ENCODE results near the gene S1PR3.

S1PR3 gene

GRCh38 chr9:88993327-88993726 is 2.1 kb downstream of the S1PR3 start:
- no peak for DNase-seq (ENCODE audit: low read depth)

DNA sequence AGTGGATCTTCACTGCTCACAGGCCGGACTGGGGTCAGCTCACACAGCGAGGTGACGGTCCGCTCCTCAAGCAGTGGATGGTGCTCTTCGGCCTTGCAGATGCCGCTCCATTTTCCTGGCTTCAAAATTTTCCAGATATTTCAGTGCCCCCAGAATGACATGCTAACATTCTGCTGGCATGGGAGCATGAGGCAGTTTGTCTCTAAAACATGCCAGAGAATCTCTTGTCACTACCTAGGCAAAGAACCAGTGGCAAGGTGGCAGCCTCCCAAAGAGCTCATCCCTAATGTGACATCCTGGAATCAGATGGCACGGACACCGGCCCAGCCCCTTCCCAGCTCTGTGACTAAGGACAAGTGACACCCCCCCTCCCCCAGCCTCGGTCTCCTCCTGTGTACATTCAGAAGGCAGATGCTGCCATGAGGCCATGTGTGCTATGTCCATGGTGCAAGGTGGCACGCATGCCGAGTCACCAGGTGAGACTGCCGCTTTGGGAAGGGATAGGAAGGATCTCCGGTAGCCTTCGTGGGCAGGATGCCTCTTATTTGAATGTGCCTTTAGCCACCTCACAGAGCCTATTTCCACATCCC is 2.7 kb downstream of the S1PR3 start:
- no peak for DNase-seq (ENCODE audit: low read depth)

- DNase-seq (ENCODE audit: low read depth) = no peak
These were observed 3.4 kb downstream of the S1PR3 start for GRCh38 chr9:88994469-88995199.

- DNase-seq (ENCODE audit: low read depth) = no peak
These were observed 3.9 kb downstream of the S1PR3 start for GRCh38 chr9:88995200-88995577.

GRCh38 chr9:88995627-88996026 is 4.4 kb downstream of the S1PR3 start:
- DNase-seq (ENCODE audit: low read depth) = no peak

- no peak for DNase-seq (ENCODE audit: low read depth)
These were observed 5.0 kb downstream of the S1PR3 start for GRCh38 chr9:88996046-88996920.

GRCh38 chr9:88996921-88997235 is 5.6 kb downstream of the S1PR3 start:
- DNase-seq (ENCODE audit: low read depth) = no peak

DNA sequence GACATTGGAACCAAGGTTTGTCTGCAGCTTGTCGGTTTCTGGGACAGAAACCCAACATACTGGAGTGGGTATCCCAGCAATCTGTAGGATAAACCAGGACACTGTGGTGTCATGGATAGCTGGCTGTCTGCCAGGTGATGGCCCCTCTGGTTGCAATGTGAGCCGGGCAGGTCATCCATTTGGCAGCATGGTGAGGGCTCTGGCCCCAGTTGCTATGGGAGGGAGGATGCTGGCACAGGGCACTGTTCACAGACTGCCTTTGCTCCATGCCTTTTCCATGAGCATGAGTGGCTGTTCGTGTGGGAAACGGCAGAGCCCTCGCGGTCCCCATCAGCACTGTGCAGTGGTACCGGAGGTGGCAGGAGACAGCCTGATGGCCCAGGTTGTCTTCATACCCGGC is 6.4 kb downstream of the S1PR3 start:
- DNase-seq (ENCODE audit: low read depth) = no peak

GRCh38 chr9:88998503-88998902 is 7.2 kb downstream of the S1PR3 start:
- no peak for DNase-seq (ENCODE audit: low read depth)

- no peak for DNase-seq (ENCODE audit: low read depth)
These were observed 7.6 kb downstream of the S1PR3 start for GRCh38 chr9:88998911-88999310.

- no peak for DNase-seq (ENCODE audit: low read depth)
These were observed 9.1 kb downstream of the S1PR3 start for GRCh38 chr9:89000371-89000781.

DNA sequence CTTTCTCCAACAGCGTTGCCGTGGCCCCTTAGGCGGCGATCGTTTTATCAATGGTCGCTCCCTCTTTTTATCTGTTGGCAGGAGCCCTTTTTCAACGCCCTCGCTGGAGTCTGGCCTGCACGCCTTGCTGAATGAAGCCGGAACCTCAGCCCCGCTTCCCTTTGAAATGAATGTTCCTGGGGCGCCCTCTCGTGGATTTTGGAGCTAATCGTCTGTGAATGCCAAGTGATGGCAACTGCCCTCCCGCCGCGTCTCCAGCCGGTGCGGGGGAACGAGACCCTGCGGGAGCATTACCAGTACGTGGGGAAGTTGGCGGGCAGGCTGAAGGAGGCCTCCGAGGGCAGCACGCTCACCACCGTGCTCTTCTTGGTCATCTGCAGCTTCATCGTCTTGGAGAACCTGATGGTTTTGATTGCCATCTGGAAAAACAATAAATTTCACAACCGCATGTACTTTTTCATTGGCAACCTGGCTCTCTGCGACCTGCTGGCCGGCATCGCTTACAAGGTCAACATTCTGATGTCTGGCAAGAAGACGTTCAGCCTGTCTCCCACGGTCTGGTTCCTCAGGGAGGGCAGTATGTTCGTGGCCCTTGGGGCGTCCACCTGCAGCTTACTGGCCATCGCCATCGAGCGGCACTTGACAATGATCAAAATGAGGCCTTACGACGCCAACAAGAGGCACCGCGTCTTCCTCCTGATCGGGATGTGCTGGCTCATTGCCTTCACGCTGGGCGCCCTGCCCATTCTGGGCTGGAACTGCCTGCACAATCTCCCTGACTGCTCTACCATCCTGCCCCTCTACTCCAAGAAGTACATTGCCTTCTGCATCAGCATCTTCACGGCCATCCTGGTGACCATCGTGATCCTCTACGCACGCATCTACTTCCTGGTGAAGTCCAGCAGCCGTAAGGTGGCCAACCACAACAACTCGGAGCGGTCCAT is 10.0 kb downstream of the S1PR3 start:
- peak; percentile 34 for DNase-seq (ENCODE audit: low read depth)

GRCh38 chr9:89001917-89002540 is 10.8 kb downstream of the S1PR3 start:
- DNase-seq (ENCODE audit: low read depth) = no peak

DNA sequence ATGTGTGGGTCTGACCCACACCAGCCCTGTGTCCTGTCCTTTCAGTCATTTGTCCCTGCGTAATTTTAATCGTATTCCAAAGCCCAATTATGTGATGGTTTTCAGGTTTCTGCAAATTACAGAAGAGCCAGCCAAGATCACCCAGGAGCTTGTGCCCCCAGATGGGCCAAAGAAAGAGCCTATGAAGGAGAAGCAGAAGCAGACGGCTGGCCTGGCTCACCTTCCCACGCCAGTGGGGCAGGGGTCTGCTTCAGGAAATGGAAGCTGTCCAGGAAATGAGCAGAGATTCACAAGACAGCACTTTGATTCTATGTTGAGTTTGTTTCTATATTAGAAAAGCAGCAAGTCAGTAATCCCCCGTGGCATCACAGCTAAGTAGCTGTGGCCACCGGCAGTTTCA is 11.7 kb downstream of the S1PR3 start:
- no peak for DNase-seq (ENCODE audit: low read depth)

- DNase-seq (ENCODE audit: low read depth) = no peak
These were observed 14.1 kb downstream of the S1PR3 start for GRCh38 chr9:89005323-89005722.

- no peak for DNase-seq (ENCODE audit: low read depth)
These were observed 15.0 kb downstream of the S1PR3 start for GRCh38 chr9:89006267-89006666.

- no peak for DNase-seq (ENCODE audit: low read depth)
These were observed 16.0 kb downstream of the S1PR3 start for GRCh38 chr9:89006996-89007967.

- no peak for DNase-seq (ENCODE audit: low read depth)
These were observed 16.9 kb downstream of the S1PR3 start for GRCh38 chr9:89008055-89008743.

- DNase-seq (ENCODE audit: low read depth) = no peak
These were observed 17.7 kb downstream of the S1PR3 start for GRCh38 chr9:89008744-89009545.

All from activated T-helper 1 cell treated with Interleukin-2 at 50 U/mL for 16 hours (primary cell).